H4 (cell line): ENCODE data around the gene SMO. TPM values are rescaled to one million over a fixed set of nuclear protein-coding genes. Genes with fewer than 3 reads are reported as not detected.
"Not testable (repeated sequence)": the region's sequence is repeated elsewhere in the genome, so short reads cannot be mapped to it uniquely, and the experiment has no call there.

Experiments
- DNase-seq: peaks from one replicate; pipeline ENCODE4 v3.0.0-alpha.2; 2015; ENCODE audit warnings: low spot score
- total RNA-seq: library from RNA; depleted of rRNA; stranded (reverse); fragments of >200 nt; shearing (Covaris generic); gene quantifications from 2 replicates; pipeline ENCODE4 v1.2.3, GENCODE V29; 2014

The SMO gene
- total RNA-seq, 1 experiment from 2014 or later, result 13.5 TPM

- DNase-seq, result no peak
Observed at GRCh38 chr7:129169686-129170440, 18.6 kb upstream of the SMO start.

GRCh38 chr7:129170441-129171021 is 17.9 kb upstream of the SMO start:
- no peak for DNase-seq

- not testable (repeated sequence) for DNase-seq
Observed at GRCh38 chr7:129173861-129174260, 14.6 kb upstream of the SMO start.

- no peak for DNase-seq
Observed at GRCh38 chr7:129176916-129177710, 11.3 kb upstream of the SMO start.

GRCh38 chr7:129184981-129185670 is 3.3 kb upstream of the SMO start:
- no peak for DNase-seq

GRCh38 chr7:129186749-129187260 is 1.6 kb upstream of the SMO start:
- no peak for DNase-seq

- DNase-seq, result no peak
Observed at GRCh38 chr7:129187681-129188371, 607 bp upstream of the SMO start.

GRCh38 chr7:129188892-129189660 is 643 bp downstream of the SMO start:
- no peak for DNase-seq

- no peak for DNase-seq
Observed at GRCh38 chr7:129189661-129190310, 1.4 kb downstream of the SMO start.

- no peak for DNase-seq
Observed at GRCh38 chr7:129191272-129191671, 2.8 kb downstream of the SMO start.

GRCh38 chr7:129193892-129194291 is 5.5 kb downstream of the SMO start:
- DNase-seq, result no peak

GRCh38 chr7:129197771-129198170 is 9.3 kb downstream of the SMO start:
- DNase-seq, result no peak

GRCh38 chr7:129199406-129199805 is 11.0 kb downstream of the SMO start:
- DNase-seq, result no peak

- DNase-seq, result no peak
Observed at GRCh38 chr7:129202058-129202777, 13.8 kb downstream of the SMO start.

- no peak for DNase-seq
Observed at GRCh38 chr7:129203050-129203741, 14.8 kb downstream of the SMO start.

- DNase-seq, result no peak
Observed at GRCh38 chr7:129205126-129205818, 16.8 kb downstream of the SMO start.

- DNase-seq, result no peak
Observed at GRCh38 chr7:129205987-129206785, 17.8 kb downstream of the SMO start.
